Activated T-cell treated with anti-CD3 and anti-CD28 coated beads, Interleukin-2, amount 50 U/mL, for 72 hours (primary cell): Measurements from ENCODE around the gene BCHE. TPM values are rescaled to one million over a fixed set of nuclear protein-coding genes. Genes with fewer than 3 reads are reported as not detected.

Source experiments
- ATAC-seq, 2 donors: fragments of 150-1000 bp; cut with Tn5 transposase; replicated peaks in 1 of 2; 2 replicates each; pipeline ENCODE4 v1.10.0; 2021; ENCODE audit warnings: moderate library complexity in 2 of 2, mild to moderate bottlenecking in 1 of 2
- DNase-seq, 2 donors: peaks; one replicate each; pipeline ENCODE4 v3.0.0; 2021 to 2022; ENCODE audit warnings: mixed read lengths in 1 of 2
- H3K27ac Mint-ChIP-seq: one replicate; pipeline ENCODE4 v1.8.0; 2022; ENCODE audit warnings: mild to moderate bottlenecking, moderate library complexity, mixed read lengths
- H3K27me3 Mint-ChIP-seq: one replicate; pipeline ENCODE4 v1.8.0; 2022; ENCODE audit warnings: low read depth, mixed read lengths
- H3K36me3 Mint-ChIP-seq, 2 donors: one replicate each; pipeline ENCODE4 v1.8.0; 2022; ENCODE audit warnings: mixed read lengths in 2 of 2, mild to moderate bottlenecking in 1 of 2; ENCODE audit not compliant: insufficient read depth in 2 of 2
- H3K4me1 Mint-ChIP-seq: one replicate; pipeline ENCODE4 v1.8.0; 2022; ENCODE audit warnings: low read depth, mixed read lengths
- H3K4me3 Mint-ChIP-seq, 2 donors: one replicate each; pipeline ENCODE4 v1.8.0; 2022; ENCODE audit warnings: mild to moderate bottlenecking in 2 of 2, mixed read lengths in 2 of 2, moderate library complexity in 2 of 2
- H3K9me3 Mint-ChIP-seq, 2 donors: one replicate each; pipeline ENCODE4 v1.8.0; 2022; ENCODE audit warnings: mixed read lengths in 2 of 2
- total RNA-seq, 2 donors: library from RNA; stranded (reverse); gene quantifications; one replicate each; pipeline ENCODE4 v1.2.3, GENCODE V29; 2022

BCHE gene
- total RNA-seq, 2 donors from 2014 or later: not detected

- ATAC-seq: no peak
- Mint-ChIP-seq H3K9me3 (no peaks in the 10 kb centered on the region), H3K27ac (no peak overlapping the region), H3K36me3 (no peaks in the 10 kb centered on the region), H3K27me3 (no peaks in the 10 kb centered on the region), H3K4me1 (no peaks in the 10 kb centered on the region), H3K4me3 (no peak overlapping the region)
- DNase-seq: no peak
Measured at GRCh38 chr3:165805946-165806561, 31.2 kb downstream of the BCHE start.

GRCh38 chr3:165803471-165803870 is 33.8 kb downstream of the BCHE start:
- ATAC-seq (no peak), DNase-seq (no peak)
- Mint-ChIP-seq H3K4me1 (no peaks in the 10 kb centered on the region), H3K36me3 (no peaks in the 10 kb centered on the region), H3K27ac (no peak overlapping the region), H3K9me3 (peaks cover 0 to 1% of the 10 kb centered on the region in 2 donors), H3K27me3 (no peaks in the 10 kb centered on the region), H3K4me3 (no peak overlapping the region)

GRCh38 chr3:165800970-165801369 is 36.3 kb downstream of the BCHE start:
- no peak overlapping the region for H3K27ac Mint-ChIP-seq
- DNase-seq: no peak
- H3K4me1 Mint-ChIP-seq: no peaks in the 10 kb centered on the region
- H3K9me3 Mint-ChIP-seq: peaks cover 2 to 3% of the 10 kb centered on the region in 2 donors
- no peaks in the 10 kb centered on the region for H3K27me3 Mint-ChIP-seq
- no peak overlapping the region for H3K4me3 Mint-ChIP-seq
- ATAC-seq: no peak
- no peaks in the 10 kb centered on the region for H3K36me3 Mint-ChIP-seq

- Mint-ChIP-seq H3K4me1 (no peaks in the 10 kb centered on the region), H3K27ac (no peak overlapping the region), H3K27me3 (no peaks in the 10 kb centered on the region), H3K36me3 (no peaks in the 10 kb centered on the region), H3K4me3 (no peak overlapping the region), H3K9me3 (peaks cover 2 to 3% of the 10 kb centered on the region in 2 donors)
- DNase-seq (no peak), ATAC-seq (no peak)
Measured at GRCh38 chr3:165799026-165799425, 38.2 kb downstream of the BCHE start.

GRCh38 chr3:165797551-165797950 is 39.7 kb downstream of the BCHE start:
- H3K4me1 Mint-ChIP-seq: no peaks in the 10 kb centered on the region
- DNase-seq (no peak), ATAC-seq (no peak)
- H3K27ac Mint-ChIP-seq: no peak overlapping the region
- no peaks in the 10 kb centered on the region for H3K27me3 Mint-ChIP-seq
- H3K36me3 Mint-ChIP-seq: no peaks in the 10 kb centered on the region
- no peak overlapping the region for H3K4me3 Mint-ChIP-seq
- peaks cover 3 to 5% of the 10 kb centered on the region in 2 donors for H3K9me3 Mint-ChIP-seq

- H3K4me3 Mint-ChIP-seq: no peak overlapping the region
- peaks cover 3 to 5% of the 10 kb centered on the region in 2 donors for H3K9me3 Mint-ChIP-seq
- H3K4me1 Mint-ChIP-seq: no peaks in the 10 kb centered on the region
- H3K27me3 Mint-ChIP-seq: no peaks in the 10 kb centered on the region
- no peak overlapping the region for H3K27ac Mint-ChIP-seq
- no peak for DNase-seq
- ATAC-seq: no peak
- no peaks in the 10 kb centered on the region for H3K36me3 Mint-ChIP-seq
Measured at GRCh38 chr3:165796701-165797100, 40.5 kb downstream of the BCHE start.

GRCh38 chr3:165788531-165788930 is 48.7 kb downstream of the BCHE start:
- no peaks in the 10 kb centered on the region for H3K4me1 Mint-ChIP-seq
- DNase-seq (no peak), ATAC-seq (no peak)
- peaks cover 8 to 14% of the 10 kb centered on the region in 2 donors for H3K9me3 Mint-ChIP-seq
- no peaks in the 10 kb centered on the region for H3K27me3 Mint-ChIP-seq
- H3K4me3 Mint-ChIP-seq: no peak overlapping the region
- H3K27ac Mint-ChIP-seq: no peak overlapping the region
- H3K36me3 Mint-ChIP-seq: peaks cover 3% of the 10 kb centered on the region in 2 donors

GRCh38 chr3:165786013-165786412 is 51.2 kb downstream of the BCHE start:
- Mint-ChIP-seq H3K4me1 (no peaks in the 10 kb centered on the region), H3K4me3 (no peak overlapping the region), H3K36me3 (peaks cover 2 to 3% of the 10 kb centered on the region in 2 donors), H3K9me3 (peaks cover 6 to 12% of the 10 kb centered on the region in 2 donors), H3K27ac (no peak overlapping the region), H3K27me3 (no peaks in the 10 kb centered on the region)
- DNase-seq: no peak
- ATAC-seq: no peak

- H3K4me1 Mint-ChIP-seq: no peaks in the 10 kb centered on the region
- ATAC-seq: no peak
- peaks cover 2 to 9% of the 10 kb centered on the region in 2 donors for H3K9me3 Mint-ChIP-seq
- no peak overlapping the region for H3K27ac Mint-ChIP-seq
- no peak overlapping the region for H3K4me3 Mint-ChIP-seq
- H3K27me3 Mint-ChIP-seq: no peaks in the 10 kb centered on the region
- no peaks in the 10 kb centered on the region for H3K36me3 Mint-ChIP-seq
- no peak for DNase-seq
Measured at GRCh38 chr3:165784337-165784736, 52.9 kb downstream of the BCHE start.

GRCh38 chr3:165783383-165783782 is 53.8 kb downstream of the BCHE start:
- H3K9me3 Mint-ChIP-seq: peaks cover 2 to 10% of the 10 kb centered on the region in 2 donors
- no peak for DNase-seq
- no peaks in the 10 kb centered on the region for H3K27me3 Mint-ChIP-seq

GRCh38 chr3:165778891-165779290 is 58.3 kb downstream of the BCHE start:
- Mint-ChIP-seq H3K9me3 (peaks cover 2 to 5% of the 10 kb centered on the region in 2 donors), H3K36me3 (no peaks in the 10 kb centered on the region), H3K27me3 (no peaks in the 10 kb centered on the region), H3K27ac (no peak overlapping the region), H3K4me1 (no peaks in the 10 kb centered on the region), H3K4me3 (no peak overlapping the region)
- DNase-seq (no peak), ATAC-seq (no peak)

More at GRCh38 chr3:165783383-165783782, 53.8 kb downstream of the BCHE start:
- H3K4me1 Mint-ChIP-seq: no peaks in the 10 kb centered on the region
- H3K27ac Mint-ChIP-seq: no peak overlapping the region
- no peak for ATAC-seq
- no peak overlapping the region for H3K4me3 Mint-ChIP-seq
- no peaks in the 10 kb centered on the region for H3K36me3 Mint-ChIP-seq

GRCh38 chr3:165778456-165778855 is 58.8 kb downstream of the BCHE start:
- H3K4me3 Mint-ChIP-seq: no peak overlapping the region
- peaks cover 2 to 5% of the 10 kb centered on the region in 2 donors for H3K9me3 Mint-ChIP-seq
- no peaks in the 10 kb centered on the region for H3K4me1 Mint-ChIP-seq
- DNase-seq: no peak
- no peaks in the 10 kb centered on the region for H3K27me3 Mint-ChIP-seq
- H3K36me3 Mint-ChIP-seq: no peaks in the 10 kb centered on the region
- no peak overlapping the region for H3K27ac Mint-ChIP-seq
- no peak for ATAC-seq

GRCh38 chr3:165775824-165776223 is 61.4 kb downstream of the BCHE start:
- Mint-ChIP-seq H3K4me3 (no peak overlapping the region), H3K36me3 (no peaks in the 10 kb centered on the region), H3K27ac (no peak overlapping the region), H3K4me1 (no peaks in the 10 kb centered on the region), H3K27me3 (no peaks in the 10 kb centered on the region), H3K9me3 (peaks cover 0 to 3% of the 10 kb centered on the region in 2 donors)
- no peak for ATAC-seq
- no peak for DNase-seq

GRCh38 chr3:165770781-165771180 is 66.4 kb downstream of the BCHE start:
- Mint-ChIP-seq H3K27me3 (no peaks in the 10 kb centered on the region), H3K4me3 (no peak overlapping the region), H3K9me3 (peaks cover 4 to 5% of the 10 kb centered on the region in 2 donors), H3K27ac (no peak overlapping the region), H3K4me1 (no peaks in the 10 kb centered on the region), H3K36me3 (peaks cover 2 to 3% of the 10 kb centered on the region in 2 donors)
- no peak for DNase-seq
- no peak for ATAC-seq
